Progenitor cell of endocrine pancreas (in vitro differentiated cells): ENCODE results near the gene NELL1. TPM values are rescaled to one million over a fixed set of nuclear protein-coding genes. Genes with fewer than 3 reads are reported as not detected.

Experiments
- DNase-seq: peaks from one replicate; pipeline ENCODE4 v3.0.0; 2021; ENCODE audit warnings: low spot score; ENCODE audit not compliant: unreplicated experiment
- H3K27ac Mint-ChIP-seq: 2 replicates; pipeline ENCODE4 v1.8.0; 2021; ENCODE audit warnings: mild to moderate bottlenecking, moderate library complexity, mixed read lengths
- H3K27me3 Mint-ChIP-seq: 2 replicates; pipeline ENCODE4 v1.8.0; 2021; ENCODE audit warnings: mixed read lengths
- H3K36me3 Mint-ChIP-seq: 2 replicates; pipeline ENCODE4 v1.8.0; 2022; ENCODE audit warnings: mixed read lengths; ENCODE audit not compliant: insufficient read depth
- H3K4me1 Mint-ChIP-seq: 2 replicates; pipeline ENCODE4 v1.8.0; 2021; ENCODE audit warnings: low read depth, mixed read lengths
- H3K4me3 Mint-ChIP-seq: 2 replicates; pipeline ENCODE4 v1.8.0; 2021; ENCODE audit warnings: low read depth, mild to moderate bottlenecking, moderate library complexity, mixed read lengths
- H3K9me3 Mint-ChIP-seq: 2 replicates; pipeline ENCODE4 v1.8.0; 2021; ENCODE audit warnings: low read depth, mixed read lengths
- CTCF ChIP-seq: fragments of 200-600 bp; sonication (generic); IDR thresholded peaks from one replicate; pipeline ENCODE4 v1.5.0; 2021; ENCODE audit warnings: antibody characterized with exemption, mild to moderate bottlenecking; ENCODE audit not compliant: unreplicated experiment
- total RNA-seq: library from RNA; stranded (reverse); gene quantifications from 2 replicates; pipeline ENCODE4 v1.2.1, GENCODE V29; 2021

The NELL1 gene
- total RNA-seq, 1 donor from 2014 or later: 2.2 TPM

GRCh38 chr11:21018248-21018647, 348.9 kb downstream of the NELL1 start:
- no peak for DNase-seq
- no peak for TF ChIP-seq CTCF
- Mint-ChIP-seq H3K27ac (no peak overlapping the region), H3K4me1 (peaks cover 21% of the 10 kb centered on the region), H3K36me3 (no peaks in the 10 kb centered on the region), H3K4me3 (no peak overlapping the region), H3K27me3 (no peaks in the 10 kb centered on the region), H3K9me3 (no peaks in the 10 kb centered on the region)

- H3K4me3 Mint-ChIP-seq: no peak overlapping the region
- no peaks in the 10 kb centered on the region for H3K27me3 Mint-ChIP-seq
- DNase-seq: no peak
- H3K27ac Mint-ChIP-seq: no peak overlapping the region
- no peak for TF ChIP-seq CTCF
- H3K4me1 Mint-ChIP-seq: peaks cover 5% of the 10 kb centered on the region
- H3K9me3 Mint-ChIP-seq: no peaks in the 10 kb centered on the region
- no peaks in the 10 kb centered on the region for H3K36me3 Mint-ChIP-seq
These were observed 357.3 kb downstream of the NELL1 start for GRCh38 chr11:21026685-21027084.

- H3K9me3 Mint-ChIP-seq: peaks cover 3% of the 10 kb centered on the region
- no peak overlapping the region for H3K27ac Mint-ChIP-seq
- no peak for DNase-seq
- TF ChIP-seq CTCF: no peak
- H3K27me3 Mint-ChIP-seq: no peaks in the 10 kb centered on the region
- H3K36me3 Mint-ChIP-seq: no peaks in the 10 kb centered on the region
- H3K4me1 Mint-ChIP-seq: peaks cover 2% of the 10 kb centered on the region
- H3K4me3 Mint-ChIP-seq: no peak overlapping the region
These were observed 368.5 kb downstream of the NELL1 start for GRCh38 chr11:21037850-21038249.

GRCh38 chr11:21038801-21039200, 369.4 kb downstream of the NELL1 start:
- no peak for DNase-seq
- no peaks in the 10 kb centered on the region for H3K27me3 Mint-ChIP-seq
- TF ChIP-seq CTCF: no peak
- H3K9me3 Mint-ChIP-seq: peaks cover 3% of the 10 kb centered on the region
- H3K4me3 Mint-ChIP-seq: no peak overlapping the region
- H3K27ac Mint-ChIP-seq: no peak overlapping the region
- no peaks in the 10 kb centered on the region for H3K36me3 Mint-ChIP-seq
- peaks cover 2% of the 10 kb centered on the region for H3K4me1 Mint-ChIP-seq

GRCh38 chr11:21040630-21041029, 371.2 kb downstream of the NELL1 start:
- Mint-ChIP-seq H3K4me3 (no peak overlapping the region), H3K9me3 (peaks cover 3% of the 10 kb centered on the region), H3K4me1 (peaks cover 2% of the 10 kb centered on the region), H3K27ac (no peak overlapping the region), H3K27me3 (no peaks in the 10 kb centered on the region), H3K36me3 (no peaks in the 10 kb centered on the region)
- no peak for DNase-seq
- TF ChIP-seq CTCF: no peak

- H3K4me3 Mint-ChIP-seq: no peak overlapping the region
- H3K36me3 Mint-ChIP-seq: no peaks in the 10 kb centered on the region
- no peak for DNase-seq
- no peaks in the 10 kb centered on the region for H3K4me1 Mint-ChIP-seq
- no peak for TF ChIP-seq CTCF
- H3K27me3 Mint-ChIP-seq: peaks cover 16% of the 10 kb centered on the region
- H3K27ac Mint-ChIP-seq: no peak overlapping the region
- no peaks in the 10 kb centered on the region for H3K9me3 Mint-ChIP-seq
These were observed 379.2 kb downstream of the NELL1 start for GRCh38 chr11:21048626-21049025.
